MG63 (cell line): Measurements from ENCODE around the gene CCL21. TPM values are rescaled to one million over a fixed set of nuclear protein-coding genes. Genes with fewer than 3 reads are reported as not detected.
"Not testable (repeated sequence)": the region's sequence is repeated elsewhere in the genome, so short reads cannot be mapped to it uniquely, and the experiment has no call there.

ENCODE experiments used
- DNase-seq: peaks from one replicate; pipeline ENCODE4 v3.0.0-alpha.2; 2020
- H3K27me3 ChIP-seq: fragments of 250-450 bp; sonication (Bioruptor Pico); 2 replicates; pipeline ENCODE4 v1.5.1; 2020; ENCODE audit warnings: mild to moderate bottlenecking, moderate library complexity
- H3K36me3 ChIP-seq: fragments of 250-450 bp; sonication (Bioruptor Pico); 2 replicates; pipeline ENCODE4 v1.5.1; 2020; ENCODE audit warnings: mild to moderate bottlenecking, moderate library complexity
- H3K4me3 ChIP-seq: fragments of 250-450 bp; sonication (Bioruptor Pico); 2 replicates; pipeline ENCODE4 v1.5.1; 2020; ENCODE audit warnings: mild to moderate bottlenecking, moderate library complexity
- H3K9me3 ChIP-seq: fragments of 250-450 bp; sonication (Bioruptor Pico); 2 replicates; pipeline ENCODE4 v1.5.1; 2020; ENCODE audit warnings: mild to moderate bottlenecking, moderate library complexity
- total RNA-seq: library from RNA; depleted of rRNA; stranded (reverse); fragments of >200 nt; shearing (Covaris generic); gene quantifications from 2 replicates; pipeline ENCODE4 v1.2.3, GENCODE V29; 2014; ENCODE audit warnings: low replicate concordance; rRNA removed

CCL21 gene
- total RNA-seq, result not detected in 2 replicates

GRCh38 chr9:34710023-34710422 lies at the start of gene CCL21:
Gene CCL21, minus strand, starts transcription at chr9:34710136. Its CDS starts 70 bp downstream, at chr9:34710066.
- no peak within 1 kb of the TSS for H3K4me3 ChIP-seq
- no peak for DNase-seq
- no peaks in the 10 kb centered on the region for H3K27me3 ChIP-seq
- H3K9me3 ChIP-seq, result no peaks in the 10 kb centered on the region
- H3K36me3 ChIP-seq, result no peaks in the 10 kb centered on the region

GRCh38 chr9:34759432-34760134 lies 49.6 kb upstream of the CCL21 start:
- H3K36me3 ChIP-seq, result no peaks in the 10 kb centered on the region
- no peak for DNase-seq
- H3K27me3 ChIP-seq, result no peaks in the 10 kb centered on the region
- H3K4me3 ChIP-seq, result no peak overlapping the region
- no peaks in the 10 kb centered on the region for H3K9me3 ChIP-seq

GRCh38 chr9:34750320-34750719 lies 40.4 kb upstream of the CCL21 start:
- DNase-seq, H3K4me3 ChIP-seq, H3K27me3 ChIP-seq, H3K36me3 ChIP-seq, H3K9me3 ChIP-seq: not testable (repeated sequence)

GRCh38 chr9:34746526-34746925 lies 36.6 kb upstream of the CCL21 start:
- H3K36me3 ChIP-seq, result no peaks in the 10 kb centered on the region
- DNase-seq, result peak; percentile 10
- no peak overlapping the region for H3K4me3 ChIP-seq
- no peaks in the 10 kb centered on the region for H3K9me3 ChIP-seq
- no peaks in the 10 kb centered on the region for H3K27me3 ChIP-seq

- Histone ChIP-seq H3K27me3 (no peaks in the 10 kb centered on the region), H3K36me3 (no peaks in the 10 kb centered on the region), H3K4me3 (no peak overlapping the region), H3K9me3 (no peaks in the 10 kb centered on the region)
- peak; percentile 88 for DNase-seq
Measured at GRCh38 chr9:34744295-34745221, 34.6 kb upstream of the CCL21 start.

- Histone ChIP-seq H3K9me3 (no peaks in the 10 kb centered on the region), H3K36me3 (no peaks in the 10 kb centered on the region), H3K4me3 (no peak overlapping the region), H3K27me3 (no peaks in the 10 kb centered on the region)
- DNase-seq, result no peak
Measured at GRCh38 chr9:34742710-34743109, 32.8 kb upstream of the CCL21 start.

- Histone ChIP-seq H3K9me3 (no peaks in the 10 kb centered on the region), H3K4me3 (no peak overlapping the region), H3K27me3 (no peaks in the 10 kb centered on the region), H3K36me3 (no peaks in the 10 kb centered on the region)
- DNase-seq, result no peak
Measured at GRCh38 chr9:34741628-34742027, 31.7 kb upstream of the CCL21 start.

- DNase-seq, H3K36me3 ChIP-seq, H3K27me3 ChIP-seq, H3K4me3 ChIP-seq, H3K9me3 ChIP-seq: not testable (repeated sequence)
Measured at GRCh38 chr9:34740176-34740575, 30.2 kb upstream of the CCL21 start.

GRCh38 chr9:34737677-34738260 lies 27.8 kb upstream of the CCL21 start:
- Histone ChIP-seq H3K4me3 (no peak overlapping the region), H3K27me3 (no peaks in the 10 kb centered on the region), H3K9me3 (no peaks in the 10 kb centered on the region), H3K36me3 (no peaks in the 10 kb centered on the region)
- DNase-seq, result no peak

- no peaks in the 10 kb centered on the region for H3K36me3 ChIP-seq
- DNase-seq, result no peak
- H3K4me3 ChIP-seq, result no peak overlapping the region
- no peaks in the 10 kb centered on the region for H3K9me3 ChIP-seq
- no peaks in the 10 kb centered on the region for H3K27me3 ChIP-seq
Measured at GRCh38 chr9:34734720-34735119, 24.8 kb upstream of the CCL21 start.

GRCh38 chr9:34732886-34733285 lies 22.9 kb upstream of the CCL21 start:
- no peaks in the 10 kb centered on the region for H3K9me3 ChIP-seq
- H3K27me3 ChIP-seq, result no peaks in the 10 kb centered on the region
- DNase-seq, result no peak
- H3K36me3 ChIP-seq, result no peaks in the 10 kb centered on the region
- no peak overlapping the region for H3K4me3 ChIP-seq

GRCh38 chr9:34732478-34732877 lies 22.5 kb upstream of the CCL21 start:
- no peaks in the 10 kb centered on the region for H3K36me3 ChIP-seq
- no peaks in the 10 kb centered on the region for H3K27me3 ChIP-seq
- H3K9me3 ChIP-seq, result no peaks in the 10 kb centered on the region
- no peak for DNase-seq
- H3K4me3 ChIP-seq, result no peak overlapping the region

- H3K36me3 ChIP-seq, result no peaks in the 10 kb centered on the region
- no peaks in the 10 kb centered on the region for H3K27me3 ChIP-seq
- H3K9me3 ChIP-seq, result no peaks in the 10 kb centered on the region
- DNase-seq, result no peak
- no peak overlapping the region for H3K4me3 ChIP-seq
Measured at GRCh38 chr9:34723141-34723540, 13.2 kb upstream of the CCL21 start.

- not testable (repeated sequence) for H3K4me3 ChIP-seq, H3K36me3 ChIP-seq, H3K27me3 ChIP-seq, H3K9me3 ChIP-seq, DNase-seq
Measured at GRCh38 chr9:34719769-34720025, 9.8 kb upstream of the CCL21 start.

- Histone ChIP-seq H3K4me3 (no peak overlapping the region), H3K36me3 (no peaks in the 10 kb centered on the region), H3K27me3 (no peaks in the 10 kb centered on the region), H3K9me3 (no peaks in the 10 kb centered on the region)
- no peak for DNase-seq
Measured at GRCh38 chr9:34719021-34719768, 9.3 kb upstream of the CCL21 start.

GRCh38 chr9:34717996-34718614 lies 8.2 kb upstream of the CCL21 start:
- DNase-seq, result no peak
- H3K9me3 ChIP-seq, result no peaks in the 10 kb centered on the region

GRCh38 chr9:34716711-34717110 lies 6.8 kb upstream of the CCL21 start:
- Histone ChIP-seq H3K4me3 (no peak overlapping the region), H3K9me3 (no peaks in the 10 kb centered on the region), H3K27me3 (no peaks in the 10 kb centered on the region), H3K36me3 (no peaks in the 10 kb centered on the region)
- no peak for DNase-seq

More at GRCh38 chr9:34717996-34718614, 8.2 kb upstream of the CCL21 start:
- Histone ChIP-seq H3K4me3 (no peak overlapping the region), H3K36me3 (no peaks in the 10 kb centered on the region), H3K27me3 (no peaks in the 10 kb centered on the region)
